ENCODE data around the gene SEC22A.

Gene SEC22A

GRCh38 chr3:123310186-123310585 is 108.4 kb downstream of the SEC22A start:
- Histone ChIP-seq H3K4me1 (ENCODE audit: control insufficient read depth in 1 of 2, insufficient read depth in 2 of 2, low read length in 2 of 2) (no peaks in the 10 kb centered on the region), H3K4me3 (ENCODE audit: low read depth in 1 of 2, low read length in 2 of 2) (no peak overlapping the region), H3K36me3 (ENCODE audit: control insufficient read depth in 1 of 2, insufficient read depth in 2 of 2, low read length in 2 of 2) (peaks cover 0 to 7% of the 10 kb centered on the region in 2 donors), H3K27me3 (ENCODE audit: low read depth, low read length) (no peaks in the 10 kb centered on the region), H3K9me3 (ENCODE audit: control insufficient read depth in 1 of 2, low read length in 2 of 2) (no peaks in the 10 kb centered on the region), H3K27ac (ENCODE audit: low read length) (no peak overlapping the region)

- no peaks in the 10 kb centered on the region for H3K9me3 ChIP-seq (ENCODE audit: control insufficient read depth in 1 of 2, low read length in 2 of 2)
- H3K27ac ChIP-seq (ENCODE audit: low read length), result no peak overlapping the region
- no peak overlapping the region for H3K4me3 ChIP-seq (ENCODE audit: low read depth in 1 of 2, low read length in 2 of 2)
- H3K4me1 ChIP-seq (ENCODE audit: control insufficient read depth in 1 of 2, insufficient read depth in 2 of 2, low read length in 2 of 2), result no peaks in the 10 kb centered on the region
- H3K36me3 ChIP-seq (ENCODE audit: control insufficient read depth in 1 of 2, insufficient read depth in 2 of 2, low read length in 2 of 2), result peaks cover 0 to 7% of the 10 kb centered on the region in 2 donors
- no peaks in the 10 kb centered on the region for H3K27me3 ChIP-seq (ENCODE audit: low read depth, low read length)
Observed at GRCh38 chr3:123310741-123311140, 109.0 kb downstream of the SEC22A start.

- Histone ChIP-seq H3K36me3 (ENCODE audit: control insufficient read depth in 1 of 2, insufficient read depth in 2 of 2, low read length in 2 of 2) (peaks cover 0 to 9% of the 10 kb centered on the region in 2 donors), H3K27me3 (ENCODE audit: low read depth, low read length) (no peaks in the 10 kb centered on the region), H3K4me1 (ENCODE audit: control insufficient read depth in 1 of 2, insufficient read depth in 2 of 2, low read length in 2 of 2) (no peaks in the 10 kb centered on the region), H3K9me3 (ENCODE audit: control insufficient read depth in 1 of 2, low read length in 2 of 2) (no peaks in the 10 kb centered on the region), H3K27ac (ENCODE audit: low read length) (no peak overlapping the region), H3K4me3 (ENCODE audit: low read depth in 1 of 2, low read length in 2 of 2) (no peak overlapping the region)
Observed at GRCh38 chr3:123311201-123311600, 109.5 kb downstream of the SEC22A start.

- Histone ChIP-seq H3K4me3 (ENCODE audit: low read depth in 1 of 2, low read length in 2 of 2) (no peak overlapping the region), H3K36me3 (ENCODE audit: control insufficient read depth in 1 of 2, insufficient read depth in 2 of 2, low read length in 2 of 2) (peaks cover 0 to 9% of the 10 kb centered on the region in 2 donors), H3K9me3 (ENCODE audit: control insufficient read depth in 1 of 2, low read length in 2 of 2) (no peaks in the 10 kb centered on the region), H3K27ac (ENCODE audit: low read length) (no peak overlapping the region), H3K4me1 (ENCODE audit: control insufficient read depth in 1 of 2, insufficient read depth in 2 of 2, low read length in 2 of 2) (no peaks in the 10 kb centered on the region), H3K27me3 (ENCODE audit: low read depth, low read length) (no peaks in the 10 kb centered on the region)
Observed at GRCh38 chr3:123312331-123313265, 110.9 kb downstream of the SEC22A start.

DNA sequence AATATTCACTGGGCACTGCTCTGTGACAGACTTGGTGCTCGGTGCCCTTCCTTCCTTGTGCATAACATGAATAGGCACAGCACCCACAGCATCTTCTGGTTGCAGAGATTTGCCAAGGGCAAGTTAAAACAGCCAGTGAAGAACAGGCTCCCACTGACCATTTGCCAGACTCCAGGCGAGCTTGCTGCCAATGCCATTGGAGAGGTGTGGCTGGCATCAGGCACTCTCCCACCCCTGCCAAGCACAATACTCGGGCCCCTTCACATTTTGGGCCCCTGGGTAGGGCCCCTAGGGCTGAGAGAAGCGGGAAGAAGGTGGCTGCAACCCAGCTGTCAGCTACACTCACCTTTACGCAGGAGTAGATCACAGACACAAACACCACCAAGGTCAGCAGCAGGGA is 112.1 kb downstream of the SEC22A start:
- Histone ChIP-seq H3K4me3 (ENCODE audit: low read depth in 1 of 2, low read length in 2 of 2) (no peak overlapping the region), H3K4me1 (ENCODE audit: control insufficient read depth in 1 of 2, insufficient read depth in 2 of 2, low read length in 2 of 2) (no peaks in the 10 kb centered on the region), H3K27ac (ENCODE audit: low read length) (no peak overlapping the region), H3K36me3 (ENCODE audit: control insufficient read depth in 1 of 2, insufficient read depth in 2 of 2, low read length in 2 of 2) (peaks cover 0 to 14% of the 10 kb centered on the region in 2 donors), H3K9me3 (ENCODE audit: control insufficient read depth in 1 of 2, low read length in 2 of 2) (no peaks in the 10 kb centered on the region), H3K27me3 (ENCODE audit: low read depth, low read length) (no peaks in the 10 kb centered on the region)

DNA sequence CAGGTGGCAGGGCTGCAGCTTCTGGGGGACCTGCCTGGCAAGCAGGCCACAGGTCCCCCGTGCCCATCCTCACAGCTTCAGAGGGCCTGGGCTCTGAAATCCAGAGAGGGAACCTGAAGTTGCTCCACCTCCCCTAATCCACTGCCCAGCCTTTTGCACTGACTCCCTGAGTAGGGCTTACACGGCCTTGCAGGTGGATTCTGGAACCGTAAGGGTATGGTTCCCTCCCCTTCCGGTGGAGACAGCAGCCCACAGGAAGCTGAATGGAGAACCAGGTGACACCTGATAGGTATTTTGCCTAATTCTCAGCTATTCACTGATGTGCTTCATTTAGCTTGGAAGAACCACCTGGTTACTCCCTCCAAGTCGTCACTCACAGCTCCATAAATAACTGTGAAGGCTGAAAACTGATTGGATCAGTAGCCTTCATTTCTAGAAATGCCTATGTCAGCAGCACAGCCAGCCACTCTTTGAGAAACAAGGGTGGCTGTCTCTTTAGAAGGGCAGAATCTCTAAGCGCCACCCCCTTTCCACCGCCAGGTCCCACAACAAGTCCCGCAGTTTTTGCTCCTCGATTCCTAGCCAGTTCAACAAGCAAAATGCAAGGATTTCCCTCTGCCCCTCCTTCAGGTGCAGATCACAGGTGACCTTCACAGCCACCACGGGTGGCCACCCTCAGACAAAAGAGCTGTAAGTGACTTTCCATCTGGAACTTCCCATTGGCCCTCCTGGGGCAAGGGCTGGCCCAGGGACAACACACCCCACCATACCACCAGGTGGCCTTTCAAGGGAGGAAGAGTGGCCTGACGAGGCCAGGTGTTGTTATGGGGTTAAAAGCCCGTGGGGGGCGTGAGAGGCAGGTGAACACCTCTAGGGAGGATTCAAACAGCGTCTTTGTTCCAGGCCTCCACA is 112.9 kb downstream of the SEC22A start:
- Histone ChIP-seq H3K9me3 (ENCODE audit: control insufficient read depth in 1 of 2, low read length in 2 of 2) (no peaks in the 10 kb centered on the region), H3K27ac (ENCODE audit: low read length) (no peak overlapping the region), H3K4me1 (ENCODE audit: control insufficient read depth in 1 of 2, insufficient read depth in 2 of 2, low read length in 2 of 2) (no peaks in the 10 kb centered on the region), H3K4me3 (ENCODE audit: low read depth in 1 of 2, low read length in 2 of 2) (no peak overlapping the region), H3K36me3 (ENCODE audit: control insufficient read depth in 1 of 2, insufficient read depth in 2 of 2, low read length in 2 of 2) (peaks cover 0 to 14% of the 10 kb centered on the region in 2 donors), H3K27me3 (ENCODE audit: low read depth, low read length) (no peaks in the 10 kb centered on the region)

DNA sequence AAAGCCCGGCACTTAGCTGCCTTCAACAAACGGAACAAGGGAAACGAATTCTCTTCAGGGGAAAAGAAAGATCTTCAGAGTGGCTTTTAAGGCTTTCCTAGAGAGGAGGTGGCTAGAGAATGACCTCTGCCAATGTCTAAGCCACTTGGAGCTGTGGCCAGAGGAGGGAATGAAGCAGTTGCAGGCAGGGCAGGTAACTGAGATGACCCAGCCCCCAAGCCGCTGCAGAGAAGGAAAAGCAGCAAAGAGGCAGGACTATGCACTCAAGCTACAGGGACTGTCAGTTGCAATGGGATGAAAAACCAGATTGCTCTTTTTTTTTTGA is 113.5 kb downstream of the SEC22A start:
- H3K27ac ChIP-seq (ENCODE audit: low read length), result no peak overlapping the region
- no peaks in the 10 kb centered on the region for H3K9me3 ChIP-seq (ENCODE audit: control insufficient read depth in 1 of 2, low read length in 2 of 2)
- no peaks in the 10 kb centered on the region for H3K27me3 ChIP-seq (ENCODE audit: low read depth, low read length)
- no peaks in the 10 kb centered on the region for H3K4me1 ChIP-seq (ENCODE audit: control insufficient read depth in 1 of 2, insufficient read depth in 2 of 2, low read length in 2 of 2)
- H3K36me3 ChIP-seq (ENCODE audit: control insufficient read depth in 1 of 2, insufficient read depth in 2 of 2, low read length in 2 of 2), result peaks cover 0 to 11% of the 10 kb centered on the region in 2 donors
- H3K4me3 ChIP-seq (ENCODE audit: low read depth in 1 of 2, low read length in 2 of 2), result no peak overlapping the region

DNA sequence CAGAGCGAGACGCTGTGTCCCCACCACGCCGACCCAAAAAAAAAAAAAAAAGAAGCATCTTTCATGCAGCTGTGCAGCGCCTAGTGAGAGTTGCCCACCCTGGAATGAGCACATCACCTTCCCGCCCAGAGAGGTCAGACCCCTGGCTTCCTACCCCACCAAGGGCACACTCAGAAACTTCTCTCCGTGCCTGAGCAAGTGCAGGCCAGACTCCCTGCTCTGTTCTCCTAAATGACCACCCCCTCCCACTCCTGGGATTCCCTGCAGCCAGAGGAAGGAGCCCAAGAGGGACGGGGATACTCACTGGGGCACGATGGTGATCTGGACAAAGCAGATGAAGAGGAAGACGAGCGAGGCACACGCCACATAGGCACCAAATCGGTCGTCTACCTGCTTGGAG is 116.0 kb downstream of the SEC22A start:
- no peak overlapping the region for H3K4me3 ChIP-seq (ENCODE audit: low read depth in 1 of 2, low read length in 2 of 2)
- H3K27me3 ChIP-seq (ENCODE audit: low read depth, low read length), result no peaks in the 10 kb centered on the region
- H3K27ac ChIP-seq (ENCODE audit: low read length), result no peak overlapping the region
- H3K4me1 ChIP-seq (ENCODE audit: control insufficient read depth in 1 of 2, insufficient read depth in 2 of 2, low read length in 2 of 2), result no peaks in the 10 kb centered on the region
- H3K9me3 ChIP-seq (ENCODE audit: control insufficient read depth in 1 of 2, low read length in 2 of 2), result no peaks in the 10 kb centered on the region
- H3K36me3 ChIP-seq (ENCODE audit: control insufficient read depth in 1 of 2, insufficient read depth in 2 of 2, low read length in 2 of 2), result peaks cover 0 to 7% of the 10 kb centered on the region in 2 donors

- H3K4me1 ChIP-seq (ENCODE audit: control insufficient read depth in 1 of 2, insufficient read depth in 2 of 2, low read length in 2 of 2), result no peaks in the 10 kb centered on the region
- H3K27ac ChIP-seq (ENCODE audit: low read length), result no peak overlapping the region
- H3K4me3 ChIP-seq (ENCODE audit: low read depth in 1 of 2, low read length in 2 of 2), result no peak overlapping the region
- peaks cover 0 to 7% of the 10 kb centered on the region in 2 donors for H3K36me3 ChIP-seq (ENCODE audit: control insufficient read depth in 1 of 2, insufficient read depth in 2 of 2, low read length in 2 of 2)
- H3K27me3 ChIP-seq (ENCODE audit: low read depth, low read length), result no peaks in the 10 kb centered on the region
- H3K9me3 ChIP-seq (ENCODE audit: control insufficient read depth in 1 of 2, low read length in 2 of 2), result no peaks in the 10 kb centered on the region
Observed at GRCh38 chr3:123318374-123318773, 116.6 kb downstream of the SEC22A start.

GRCh38 chr3:123319760-123320159 is 118.0 kb downstream of the SEC22A start:
- Histone ChIP-seq H3K4me3 (ENCODE audit: low read depth in 1 of 2, low read length in 2 of 2) (no peak overlapping the region), H3K9me3 (ENCODE audit: control insufficient read depth in 1 of 2, low read length in 2 of 2) (no peaks in the 10 kb centered on the region), H3K27ac (ENCODE audit: low read length) (no peak overlapping the region), H3K4me1 (ENCODE audit: control insufficient read depth in 1 of 2, insufficient read depth in 2 of 2, low read length in 2 of 2) (no peaks in the 10 kb centered on the region), H3K27me3 (ENCODE audit: low read depth, low read length) (no peaks in the 10 kb centered on the region), H3K36me3 (ENCODE audit: control insufficient read depth in 1 of 2, insufficient read depth in 2 of 2, low read length in 2 of 2) (peaks cover 0 to 7% of the 10 kb centered on the region in 2 donors)

DNA sequence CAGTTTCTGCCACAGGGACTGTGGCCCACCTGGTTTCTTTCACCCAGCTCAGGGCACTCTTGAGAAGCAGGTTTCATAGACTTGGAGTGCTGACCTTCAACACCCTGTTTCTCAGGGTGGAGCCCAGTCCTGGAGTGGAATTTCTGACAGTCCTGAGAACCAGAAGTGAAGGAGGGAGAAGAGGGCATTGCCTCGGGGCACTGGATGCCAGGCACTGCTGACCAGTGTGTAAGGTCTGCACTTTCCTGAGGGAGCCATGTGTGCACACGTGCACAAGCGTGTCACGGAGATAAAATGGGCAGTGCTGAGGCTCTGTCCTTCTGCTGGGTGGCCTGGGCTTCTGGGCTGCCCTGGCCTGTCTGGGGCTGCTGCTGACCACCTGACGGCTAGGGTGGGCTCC is 118.5 kb downstream of the SEC22A start:
- Histone ChIP-seq H3K4me1 (ENCODE audit: control insufficient read depth in 1 of 2, insufficient read depth in 2 of 2, low read length in 2 of 2) (no peaks in the 10 kb centered on the region), H3K9me3 (ENCODE audit: control insufficient read depth in 1 of 2, low read length in 2 of 2) (no peaks in the 10 kb centered on the region), H3K4me3 (ENCODE audit: low read depth in 1 of 2, low read length in 2 of 2) (no peak overlapping the region), H3K27me3 (ENCODE audit: low read depth, low read length) (no peaks in the 10 kb centered on the region), H3K27ac (ENCODE audit: low read length) (no peak overlapping the region), H3K36me3 (ENCODE audit: control insufficient read depth in 1 of 2, insufficient read depth in 2 of 2, low read length in 2 of 2) (peaks cover 0 to 7% of the 10 kb centered on the region in 2 donors)

Data from muscle layer of duodenum (tissue), 2 donors.